A549 treated with RU486 at 1 μM for 4 hours (cell line): ENCODE results near the gene HACD2. TPM values are rescaled to one million over a fixed set of nuclear protein-coding genes. Genes with fewer than 3 reads are reported as not detected.

Source experiments
- total RNA-seq: library from RNA; stranded (reverse); fragments of 200-300 nt; extraction: Qiagen RNA extraction; gene quantifications from 5 replicates; pipeline ENCODE4 v1.2.3, GENCODE V29; 2022; ENCODE audit warnings: low read depth

HACD2 gene
- total RNA-seq, result 21.0 to 39.3 TPM (median 36.3 TPM) in 5 replicates

GRCh38 chr3:123584988-123585937 is at the start of gene HACD2:
HACD2 (minus strand) TSS chr3:123585053; CDS start chr3:123585027, 26 bp downstream.

GRCh38 chr3:123448536-123449101 is 136.2 kb downstream of the HACD2 start, which contains the start of gene ADCY5:
ADCY5 (minus strand) TSS chr3:123449090; CDS start chr3:123448545, 545 bp downstream.

Other genes starting within 250 kb of the HACD2 start
- gene ADCY5, start 136.0 kb downstream of the HACD2 start, total RNA-seq, result 0.09 to 0.81 TPM (median 0.50 TPM) in 5 replicates